Aorta (tissue), 5 donors: Measurements from ENCODE around the gene STK32A. TPM values are rescaled to one million over a fixed set of nuclear protein-coding genes. Genes with fewer than 3 reads are reported as not detected.

ENCODE experiments used
- ATAC-seq: fragments of 200-7000 bp; cut with Tn5 transposase; one replicate; pipeline ENCODE4 v1.9.1; 2022; ENCODE audit warnings: moderate library complexity; ENCODE audit not compliant: low FRiP score
- DNase-seq, 2 donors: peaks; one replicate each; pipeline ENCODE4 v3.0.0-alpha.2; 2020
- H3K27ac ChIP-seq, 2 donors: one replicate each; pipeline ENCODE4 v1.5.1; 2013; ENCODE audit warnings: low read length in 2 of 2, mild to moderate bottlenecking in 2 of 2, moderate library complexity in 2 of 2, control low read depth in 1 of 2, inconsistent platforms in 1 of 2, low read depth in 1 of 2
- H3K27me3 ChIP-seq, 2 donors: one replicate each; pipeline ENCODE4 v1.6.1; 2013; ENCODE audit warnings: control low read depth in 1 of 2, low read length in 1 of 2, mild to moderate bottlenecking in 1 of 2, moderate library complexity in 1 of 2; ENCODE audit not compliant: insufficient read depth in 2 of 2, control insufficient read depth in 1 of 2
- H3K36me3 ChIP-seq, 2 donors: one replicate each; pipeline ENCODE4 v1.6.1; 2013; ENCODE audit warnings: control low read depth in 1 of 2, low read length in 1 of 2, mild to moderate bottlenecking in 1 of 2; ENCODE audit not compliant: insufficient read depth in 2 of 2, control insufficient read depth in 1 of 2
- H3K4me1 ChIP-seq, 2 donors: one replicate each; pipeline ENCODE4 v1.6.1; 2013; ENCODE audit warnings: low read length in 2 of 2, control low read depth in 1 of 2, mild to moderate bottlenecking in 1 of 2, moderate library complexity in 1 of 2; ENCODE audit not compliant: insufficient read depth in 2 of 2, control insufficient read depth in 1 of 2
- H3K4me3 ChIP-seq, 2 donors: one replicate each; pipeline ENCODE4 v1.5.1; 2013; ENCODE audit warnings: low read length in 2 of 2, control low read depth in 1 of 2, mild to moderate bottlenecking in 1 of 2
- H3K9me3 ChIP-seq: one replicate; pipeline ENCODE4 v1.6.1; 2013; ENCODE audit warnings: mild to moderate bottlenecking, low read length; ENCODE audit not compliant: control insufficient read depth
- WGBS, 2 donors: extraction: QIAGEN DNeasy Blood & Tissue Kit; methylation state at CpG; one replicate each; pipeline ENCODE4 v1.1.7; 2013; 5-methylcytosine and 5-hydroxymethylcytosine counted together
- intact Hi-C, 2 donors: fragments of 100-400 bp; cut with DNase I; formaldehyde crosslinking; loops; one replicate each; pipeline versions ENCODE4 v1.14.2 to v1.15.0; 2022
- polyA plus RNA-seq, 2 donors: library from polyadenylated mRNA; stranded (reverse); fragments of 200-250 nt; gene quantifications; one replicate each; pipeline ENCODE4 v1.2.3, GENCODE V29; 2013
- total RNA-seq, 2 donors: library from RNA; stranded (reverse); fragmentation: NEBNext Ultra II Directional; extraction: Animal tissue kit (Norgen Biotek cat#: 25700); gene quantifications; one replicate each; pipeline ENCODE4 v1.2.1, GENCODE V29; 2021
- donor health status: healthy with polysubstance abuse.
- donor health status: Bipolar disorder and iron deficiency.
- donor health status: DM: no; HTN: no; CAD: no.
- donor health status: DM: no; HTN: no; CAD: no.
- donor health status: DM: yes; HTN: yes; CAD: no.

STK32A gene
- total and polyA plus RNA-seq, 4 donors = 3.4 to 14.5 (median 5.5) TPM

GRCh38 chr5:147204576-147204975 is 30.2 kb upstream of the STK32A start:
- WGBS, 2 donors = 81 to 82% methylated on average over 2 of the region's 2 CpGs
- H3K27ac ChIP-seq = no peak overlapping the region
- ATAC-seq = no peak
- no peaks in the 10 kb centered on the region for H3K27me3 ChIP-seq
- H3K9me3 ChIP-seq = no peaks in the 10 kb centered on the region
- H3K4me1 ChIP-seq = peaks cover 0 to 1% of the 10 kb centered on the region in 2 donors
- no peak for DNase-seq
- intact Hi-C loops = no loop called here
- no peaks in the 10 kb centered on the region for H3K36me3 ChIP-seq
- no peak overlapping the region for H3K4me3 ChIP-seq

GRCh38 chr5:147208134-147208533 is 26.7 kb upstream of the STK32A start:
- Histone ChIP-seq H3K27ac (no peak overlapping the region), H3K4me1 (peaks cover 0 to 1% of the 10 kb centered on the region in 2 donors), H3K9me3 (no peaks in the 10 kb centered on the region), H3K36me3 (no peaks in the 10 kb centered on the region), H3K27me3 (no peaks in the 10 kb centered on the region), H3K4me3 (no peak overlapping the region)
- 3 to 6% methylated on average over 1 of the region's 1 CpG for WGBS, 2 donors
- intact Hi-C loops = no loop called here
- ATAC-seq (no peak), DNase-seq (no peak)

- no peak for ATAC-seq
- Histone ChIP-seq H3K27me3 (no peaks in the 10 kb centered on the region), H3K9me3 (no peaks in the 10 kb centered on the region), H3K36me3 (no peaks in the 10 kb centered on the region), H3K4me3 (no peak overlapping the region), H3K4me1 (no peaks in the 10 kb centered on the region), H3K27ac (no peak overlapping the region)
- DNase-seq = peak in 1 of 2 donors; percentile 46
- 42 to 50% methylated on average over 9 of the region's 9 CpGs for WGBS, 2 donors
- intact Hi-C loops = no loop called here
Observed at GRCh38 chr5:147216552-147217154, 18.2 kb upstream of the STK32A start.

GRCh38 chr5:147223343-147223742 is 11.5 kb upstream of the STK32A start:
- no peaks in the 10 kb centered on the region for H3K36me3 ChIP-seq
- H3K4me1 ChIP-seq = no peaks in the 10 kb centered on the region
- ATAC-seq (no peak), DNase-seq (no peak)
- WGBS, 2 donors = 40 to 50% methylated on average over 2 of the region's 2 CpGs
- intact Hi-C loops = loop anchor here (5.0 kb wide), 2 partner anchors 144 to 354 kb away; no protein-coding TSS in a partner anchor
- no peak overlapping the region for H3K27ac ChIP-seq
- H3K4me3 ChIP-seq = no peak overlapping the region
- no peaks in the 10 kb centered on the region for H3K9me3 ChIP-seq
- no peaks in the 10 kb centered on the region for H3K27me3 ChIP-seq

- intact Hi-C loops = loop anchor here (2.0 to 5.0 kb wide), 3 partner anchors 143 to 353 kb away; no protein-coding TSS in a partner anchor
- Histone ChIP-seq H3K27ac (no peak overlapping the region), H3K9me3 (no peaks in the 10 kb centered on the region), H3K4me3 (no peak overlapping the region), H3K36me3 (no peaks in the 10 kb centered on the region), H3K4me1 (no peaks in the 10 kb centered on the region), H3K27me3 (no peaks in the 10 kb centered on the region)
- ATAC-seq (peak; percentile 81), DNase-seq (no peak)
- WGBS, 2 donors = 66 to 68% methylated on average over 3 of the region's 3 CpGs
Observed at GRCh38 chr5:147223948-147224791, 10.7 kb upstream of the STK32A start.

GRCh38 chr5:147225938-147226337 is 8.9 kb upstream of the STK32A start:
- H3K27ac ChIP-seq = no peak overlapping the region
- DNase-seq (no peak), ATAC-seq (no peak)
- no peaks in the 10 kb centered on the region for H3K9me3 ChIP-seq
- H3K36me3 ChIP-seq = no peaks in the 10 kb centered on the region
- no peaks in the 10 kb centered on the region for H3K4me1 ChIP-seq
- H3K4me3 ChIP-seq = no peak overlapping the region
- intact Hi-C loops = loop anchor here (2.0 to 5.0 kb wide), 2 partner anchors 143 to 336 kb away; no protein-coding TSS in a partner anchor
- no peaks in the 10 kb centered on the region for H3K27me3 ChIP-seq
- 93 to 94% methylated on average over 9 of the region's 9 CpGs for WGBS, 2 donors

GRCh38 chr5:147226512-147226911 is 8.3 kb upstream of the STK32A start:
- ATAC-seq (peak; percentile 30), DNase-seq (no peak)
- H3K36me3 ChIP-seq = no peaks in the 10 kb centered on the region
- intact Hi-C loops = loop anchor here in 1 of 2 donors (5.0 kb wide), 1 partner anchor 336 kb away; no protein-coding TSS in a partner anchor
- H3K9me3 ChIP-seq = no peaks in the 10 kb centered on the region
- H3K27ac ChIP-seq = no peak overlapping the region
- no peak overlapping the region for H3K4me3 ChIP-seq
- H3K4me1 ChIP-seq = no peaks in the 10 kb centered on the region
- 96 to 97% methylated on average over 15 of the region's 15 CpGs for WGBS, 2 donors
- no peaks in the 10 kb centered on the region for H3K27me3 ChIP-seq

GRCh38 chr5:147234239-147234824 is 494 bp upstream of the STK32A start:
- H3K9me3 ChIP-seq = no peaks in the 10 kb centered on the region
- peaks cover 0 to 1% of the 10 kb centered on the region in 2 donors for H3K4me1 ChIP-seq
- H3K4me3 ChIP-seq = peak overlapping the region; percentile 61 to 65
- WGBS, 2 donors = 1 to 2% methylated on average over 23 to 32 of the region's 32 CpGs
- no peaks in the 10 kb centered on the region for H3K27me3 ChIP-seq
- H3K27ac ChIP-seq = peak overlapping the region; percentile 16 to 90
- DNase-seq (peak in 1 of 2 donors; percentile 46), ATAC-seq (peak; percentile 63)
- intact Hi-C loops = loop anchor here (2.0 to 10.0 kb wide), 3 partner anchors 218 to 323 kb away; no protein-coding TSS in a partner anchor
- H3K36me3 ChIP-seq = no peaks in the 10 kb centered on the region
